GM12878 (cell line): ENCODE results near the gene HLX. TPM values are rescaled to one million over a fixed set of nuclear protein-coding genes. Genes with fewer than 3 reads are reported as not detected.

Experiments used
- ASH2L ChIP-seq: fragments of 300-600, 200-600 bp; sonication (generic); IDR thresholded peaks from 2 replicates; pipeline ENCODE4 v1.6.1; 2017; ENCODE audit warnings: low read depth, mild to moderate bottlenecking, borderline replicate concordance
- EZH2 ChIP-seq: IDR thresholded peaks from 2 replicates; pipeline ENCODE4 v1.6.1; 2012; ENCODE audit warnings: low read depth, mild to moderate bottlenecking, control low read depth, inconsistent platforms, low read length, borderline replicate concordance; ENCODE audit not compliant: control insufficient read depth
- HDAC2 ChIP-seq: fragments of 200-600 bp; sonication (generic); IDR thresholded peaks from 2 replicates; pipeline ENCODE4 v1.6.1; 2017
- IRF5 ChIP-seq: fragments of 450-650 bp; IDR thresholded peaks from 2 replicates; pipeline ENCODE4 v1.6.1; 2017; ENCODE audit warnings: borderline replicate concordance
- LARP7 ChIP-seq: fragments of 450-650 bp; IDR thresholded peaks from 2 replicates; pipeline ENCODE4 v1.6.1; 2017; ENCODE audit warnings: mild to moderate bottlenecking
- MTA2 ChIP-seq: fragments of 450-650 bp; IDR thresholded peaks from 2 replicates; pipeline ENCODE4 v1.6.1; 2016; ENCODE audit warnings: low read depth, mild to moderate bottlenecking, moderate library complexity
- ZBTB4 ChIP-seq: fragments of 450-650 bp; formaldehyde crosslinking; IDR thresholded peaks from 2 replicates; pipeline ENCODE4 v1.4.0; 2022; ENCODE audit warnings: mild to moderate bottlenecking, moderate library complexity
- ZNF622 ChIP-seq: fragments of 450-650 bp; IDR thresholded peaks from 2 replicates; pipeline ENCODE4 v1.6.1; 2017; ENCODE audit warnings: mild to moderate bottlenecking, inconsistent platforms
- polyA plus RNA-seq, 11 experiments: library from polyadenylated mRNA; depleted of rRNA in 4 of 11; unstranded in 6 of 11; stranded (reverse) in 5 of 11; fragments of >200 nt; fragmentation: Nextera tagmentation in 4 of 11; fragmentation: Illumina TruSeq in 1 of 11; extraction: Ambion mirVana in 4 of 11; extraction: Trizol in 1 of 11; gene quantifications; 1 replicate in 1 of 11; 2 replicates in 10 of 11; pipeline versions ENCODE4 v1.2.1 to v1.2.3, GENCODE V29; 2011 to 2016; ENCODE audit warnings: inconsistent platforms in 2 of 11, missing spikeins in 2 of 11, low read depth in 1 of 11
- total RNA-seq, 4 experiments: library from RNA; depleted of rRNA in 3 of 4; stranded (reverse); fragments of >200 nt in 3 of 4; fragmentation: Illumina TruSeq in 1 of 4; extraction: Trizol in 1 of 4; gene quantifications; 2 replicates each; pipeline versions ENCODE4 v1.2.1 to v1.2.3, GENCODE V29; 2013 to 2021

Gene HLX
- total and polyA plus RNA-seq, 10 of the 15 experiments (the other 5 are each of a cell fraction or from before 2014, with no cell fraction given), result 0.11 to 2.3 (median 1.1) TPM

GRCh38 chr1:220904876-220905275 is 25.6 kb downstream of the HLX start (continued):
- TF ChIP-seq ZBTB4 (CRISPR knock-in tag), result no peak
- no peak for TF ChIP-seq LARP7
- no peak for TF ChIP-seq ZNF622
- no peak for TF ChIP-seq EZH2
- no peak for TF ChIP-seq HDAC2
- TF ChIP-seq IRF5, result no peak
- TF ChIP-seq ASH2L, result no peak
- no peak for TF ChIP-seq MTA2
